ENCODE results near the gene STK26.

- TF ChIP-seq CTCF (IDR thresholded peaks at IDR 0.05; ENCODE audit: extremely low read depth in 1 of 2, insufficient read depth in 1 of 2, low read depth in 1 of 2, low read length in 2 of 2) (no peak), POLR2AphosphoS5 (IDR thresholded peaks at IDR 0.05; ENCODE audit: insufficient read depth, low read depth, low read length) (no peak)
Measured at GRCh38 chrX:132115792-132116191, 92.7 kb downstream of the STK26 start.

Data from endothelial cell of umbilical vein (primary cell).